Measurements from ENCODE around the gene SZRD1.

DNA sequence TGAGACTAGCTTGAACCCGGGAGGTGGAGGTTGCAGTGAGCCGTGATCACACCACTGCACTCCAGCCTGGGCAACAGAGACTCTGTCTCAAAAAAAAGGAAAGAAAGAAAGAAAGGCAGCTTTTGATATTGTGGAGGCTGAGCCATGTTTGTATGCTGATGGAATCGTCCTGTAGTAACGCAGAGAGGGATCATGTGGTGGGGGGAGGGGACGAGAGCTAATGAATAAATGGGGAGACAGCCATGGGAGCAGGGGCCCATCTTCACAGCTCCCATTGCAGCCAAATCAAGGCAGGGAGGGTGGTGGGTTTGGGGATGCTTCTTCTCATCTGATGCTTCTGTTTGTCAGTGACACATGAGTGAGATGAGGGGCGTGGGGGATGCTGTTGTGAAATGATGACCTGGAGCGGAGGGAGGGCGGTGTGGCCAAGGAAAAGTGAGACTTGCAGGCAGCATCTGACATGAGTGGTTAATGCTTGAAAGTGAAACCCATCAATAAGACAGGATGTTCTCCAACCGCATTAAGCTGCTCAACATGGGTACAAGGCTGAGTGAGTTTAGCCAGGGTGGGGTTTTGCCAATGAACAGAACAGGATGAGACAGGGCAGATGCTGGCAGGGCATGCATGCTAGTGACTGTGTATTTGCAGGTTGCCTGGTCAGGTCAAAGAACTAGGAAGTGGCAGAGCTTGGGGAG, 53.5 kb downstream of the SZRD1 start:
- TF ChIP-seq, protein P1, sequence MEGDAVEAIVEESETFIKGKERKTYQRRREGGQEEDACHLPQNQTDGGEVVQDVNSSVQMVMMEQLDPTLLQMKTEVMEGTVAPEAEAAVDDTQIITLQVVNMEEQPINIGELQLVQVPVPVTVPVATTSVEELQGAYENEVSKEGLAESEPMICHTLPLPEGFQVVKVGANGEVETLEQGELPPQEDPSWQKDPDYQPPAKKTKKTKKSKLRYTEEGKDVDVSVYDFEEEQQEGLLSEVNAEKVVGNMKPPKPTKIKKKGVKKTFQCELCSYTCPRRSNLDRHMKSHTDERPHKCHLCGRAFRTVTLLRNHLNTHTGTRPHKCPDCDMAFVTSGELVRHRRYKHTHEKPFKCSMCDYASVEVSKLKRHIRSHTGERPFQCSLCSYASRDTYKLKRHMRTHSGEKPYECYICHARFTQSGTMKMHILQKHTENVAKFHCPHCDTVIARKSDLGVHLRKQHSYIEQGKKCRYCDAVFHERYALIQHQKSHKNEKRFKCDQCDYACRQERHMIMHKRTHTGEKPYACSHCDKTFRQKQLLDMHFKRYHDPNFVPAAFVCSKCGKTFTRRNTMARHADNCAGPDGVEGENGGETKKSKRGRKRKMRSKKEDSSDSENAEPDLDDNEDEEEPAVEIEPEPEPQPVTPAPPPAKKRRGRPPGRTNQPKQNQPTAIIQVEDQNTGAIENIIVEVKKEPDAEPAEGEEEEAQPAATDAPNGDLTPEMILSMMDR (conservative IDR thresholded peaks at IDR 0.05; ENCODE audit: low read depth, low read length): no peak
- TF ChIP-seq EZH2phosphoT487 (IDR thresholded peaks at IDR 0.05; ENCODE audit: borderline replicate concordance, low read length): no peak
- no peak for TF ChIP-seq EZH2 (IDR thresholded peaks at IDR 0.05; ENCODE audit: low read length, unreplicated experiment)
